Measurements from ENCODE around the gene CCR8.
"Not testable (repeated sequence)": the region's sequence is repeated elsewhere in the genome, so short reads cannot be mapped to it uniquely, and the experiment has no call there.

Gene CCR8

GRCh38 chr3:39351134-39351533 is 21.6 kb downstream of the CCR8 start:
- FAIRE-seq = not testable (repeated sequence)

GRCh38 chr3:39353168-39353927 is 23.8 kb downstream of the CCR8 start:
- not testable (repeated sequence) for FAIRE-seq

GRCh38 chr3:39358333-39358732 is 28.8 kb downstream of the CCR8 start:
- no peak for FAIRE-seq

- FAIRE-seq = no peak
Measured at GRCh38 chr3:39361252-39361927, 31.9 kb downstream of the CCR8 start.

- FAIRE-seq = no peak
Measured at GRCh38 chr3:39362192-39362591, 32.7 kb downstream of the CCR8 start.

GRCh38 chr3:39362812-39363211 is 33.3 kb downstream of the CCR8 start:
- no peak for FAIRE-seq

GRCh38 chr3:39370450-39370849 is 40.9 kb downstream of the CCR8 start:
- FAIRE-seq = not testable (repeated sequence)

- FAIRE-seq = no peak
Measured at GRCh38 chr3:39372833-39373232, 43.3 kb downstream of the CCR8 start.

- no peak for FAIRE-seq
Measured at GRCh38 chr3:39376959-39377634, 47.6 kb downstream of the CCR8 start.

GRCh38 chr3:39378088-39378487 is 48.6 kb downstream of the CCR8 start:
- no peak for FAIRE-seq

- no peak for FAIRE-seq
Measured at GRCh38 chr3:39378957-39379777, 49.7 kb downstream of the CCR8 start.

GRCh38 chr3:39379778-39380155 is 50.3 kb downstream of the CCR8 start:
- FAIRE-seq = no peak

GRCh38 chr3:39381432-39381831 is 51.9 kb downstream of the CCR8 start:
- no peak for FAIRE-seq
